Naive thymus-derived CD4-positive, alpha-beta T cell (primary cell): ENCODE results near the gene RPL19. TPM values are rescaled to one million over a fixed set of nuclear protein-coding genes. Genes with fewer than 3 reads are reported as not detected.
A peak's percentile ranks its signal among the peaks of the same experiment; 100 is the strongest.
"Not testable (repeated sequence)": the region's sequence is repeated elsewhere in the genome, so short reads cannot be mapped to it uniquely, and the experiment has no call there.

ENCODE experiments used
- ATAC-seq: fragments of 150-1000 bp; cut with Tn5 transposase; 2 replicates; pipeline ENCODE4 v1.10.0; 2021; ENCODE audit warnings: mild to moderate bottlenecking, moderate library complexity
- CTCF ChIA-PET: fragments of 350-600 bp; sonication (Branson Sonifier 250); formaldehyde crosslinking; loops from one replicate; lab custom pipeline; 2021; ENCODE audit warnings: antibody characterized with exemption; lab: Charles Lee
- POLR2A ChIA-PET: fragments of 350-600 bp; sonication (Branson Sonifier 250); formaldehyde crosslinking; loops from one replicate; lab custom pipeline; 2021; ENCODE audit warnings: antibody characterized with exemption, inconsistent platforms; lab: Charles Lee
- DNase-seq, 9 donors: peaks; one replicate each; pipeline versions ENCODE4 v3.0.0 to v3.0.0-alpha.2; 2020 to 2022; ENCODE audit warnings: mixed read lengths in 1 of 9
- H3K27ac ChIP-seq: one replicate; pipeline ENCODE4 v1.7.0; 2013; ENCODE audit warnings: mild to moderate bottlenecking, low read depth, low read length, moderate library complexity
- H3K27me3 ChIP-seq, 2 donors: one replicate each; pipeline ENCODE4 v1.7.0; 2013; ENCODE audit warnings: low read length in 2 of 2, mild to moderate bottlenecking in 2 of 2, moderate library complexity in 2 of 2; ENCODE audit not compliant: control insufficient read depth in 2 of 2, insufficient read depth in 2 of 2
- H3K36me3 ChIP-seq, 3 experiments: 1 replicate in 2 of 3; 2 replicates in 1 of 3; pipeline ENCODE4 v1.7.0; 2013; ENCODE audit warnings: low read length in 3 of 3, mild to moderate bottlenecking in 3 of 3, moderate library complexity in 1 of 3; ENCODE audit not compliant: insufficient read depth in 3 of 3, control insufficient read depth in 2 of 3
- H3K4me1 ChIP-seq, 2 donors: one replicate each; pipeline ENCODE4 v1.7.0; 2013; ENCODE audit warnings: low read length in 2 of 2, mild to moderate bottlenecking in 2 of 2, moderate library complexity in 1 of 2; ENCODE audit not compliant: control insufficient read depth in 2 of 2, insufficient read depth in 2 of 2
- H3K4me3 ChIP-seq: 2 replicates; pipeline ENCODE4 v1.7.0; 2013; ENCODE audit warnings: mild to moderate bottlenecking, low read length
- H3K9me3 ChIP-seq, 3 experiments: 1 replicate in 2 of 3; 2 replicates in 1 of 3; pipeline ENCODE4 v1.7.0; 2013; ENCODE audit warnings: low read length in 3 of 3; ENCODE audit not compliant: control insufficient read depth in 2 of 3
- H3K27ac Mint-ChIP-seq, 9 donors: one replicate each; pipeline ENCODE4 v1.8.0; 2020 to 2022; ENCODE audit warnings: mixed read lengths in 9 of 9, mild to moderate bottlenecking in 8 of 9, moderate library complexity in 5 of 9, inconsistent platforms in 2 of 9
- H3K27me3 Mint-ChIP-seq, 5 donors: one replicate each; pipeline ENCODE4 v1.8.0; 2021 to 2022; ENCODE audit warnings: mixed read lengths in 5 of 5, mild to moderate bottlenecking in 1 of 5
- H3K36me3 Mint-ChIP-seq, 5 donors: one replicate each; pipeline ENCODE4 v1.8.0; 2020 to 2022; ENCODE audit warnings: mixed read lengths in 5 of 5, mild to moderate bottlenecking in 3 of 5, inconsistent platforms in 1 of 5
- H3K4me1 Mint-ChIP-seq, 7 donors: one replicate each; pipeline ENCODE4 v1.8.0; 2020 to 2022; ENCODE audit warnings: mixed read lengths in 7 of 7, mild to moderate bottlenecking in 3 of 7, inconsistent platforms in 1 of 7
- H3K4me3 Mint-ChIP-seq, 10 donors: one replicate each; pipeline ENCODE4 v1.8.0; 2020 to 2022; ENCODE audit warnings: mild to moderate bottlenecking in 10 of 10, mixed read lengths in 10 of 10, moderate library complexity in 6 of 10, inconsistent platforms in 2 of 10
- H3K9me3 Mint-ChIP-seq, 11 donors: one replicate each; pipeline ENCODE4 v1.8.0; 2020 to 2022; ENCODE audit warnings: mixed read lengths in 11 of 11, mild to moderate bottlenecking in 4 of 11, inconsistent platforms in 1 of 11, moderate library complexity in 1 of 11
- intact Hi-C, 2 donors: fragments of 100-400 bp; cut with micrococcal nuclease; formaldehyde crosslinking; loops; one replicate each; pipeline ENCODE4 v1.15.1; 2023
- polyA plus RNA-seq, 2 donors: library from polyadenylated mRNA; unstranded; fragments of 300-500 nt; fragmentation: Illumina TruSeq; gene quantifications; one replicate each; pipeline ENCODE4 v1.2.3, GENCODE V29; 2021
- total RNA-seq, 6 experiments: library from RNA in 5 of 6; stranded (reverse) in 5 of 6; gene quantifications; 1 replicate in 5 of 6; 2 replicates in 1 of 6; pipeline ENCODE4 v1.2.3 and lab custom pipeline; 2021 to 2026

RPL19 gene
- total and polyA plus RNA-seq, 7 experiments from 2014 or later, result 1,932 to 4,957 (median 3,802) TPM

GRCh38 chr17:39243155-39243554 is 43.1 kb downstream of the RPL19 start:
- Mint-ChIP-seq H3K4me3 (no peak overlapping the region), H3K27me3 (peaks cover 0 to 4% (median 0%) of the 10 kb centered on the region in 5 donors), H3K4me1 (peaks cover 18 to 31% (median 25%) of the 10 kb centered on the region in 7 donors), H3K9me3 (no peaks in the 10 kb centered on the region), H3K27ac (no peak overlapping the region), H3K36me3 (no peaks in the 10 kb centered on the region)
- ChIA-PET POLR2A (interaction anchor here (1.4 kb wide), 1 partner anchor 34 kb away, joined by 4 read pairs; no protein-coding TSS in a partner anchor), CTCF (interaction anchor here (0.6 to 14.0 kb wide), 7 partner anchors 20 to 716 kb away, joined by 3 to 285 read pairs (median 3); no protein-coding TSS in a partner anchor)
- H3K4me1 ChIP-seq, result peaks cover 20 to 25% of the 10 kb centered on the region in 2 donors
- no peak overlapping the region for H3K27ac ChIP-seq
- intact Hi-C loops, result no loop called here
- H3K9me3 ChIP-seq, result no peaks in the 10 kb centered on the region
- ATAC-seq (no peak), DNase-seq (no peak)
- no peak overlapping the region for H3K4me3 ChIP-seq
- H3K27me3 ChIP-seq, result no peaks in the 10 kb centered on the region
- H3K36me3 ChIP-seq, result no peaks in the 10 kb centered on the region

GRCh38 chr17:39244016-39244599 is 44.0 kb downstream of the RPL19 start:
- intact Hi-C loops, result loop anchor here (1.0 to 2.0 kb wide), 4 partner anchors 9 to 261 kb away; no protein-coding TSS in a partner anchor
- no peak overlapping the region for H3K27ac ChIP-seq
- DNase-seq (no peak), ATAC-seq (no peak)
- no peaks in the 10 kb centered on the region for H3K36me3 ChIP-seq
- H3K4me1 ChIP-seq, result peaks cover 14 to 17% of the 10 kb centered on the region in 2 donors
- CTCF ChIA-PET, result interaction anchor here (0.6 to 14.0 kb wide), 19 partner anchors 8 to 661 kb away, joined by 3 to 285 read pairs (median 5); partner anchors contain the start of genes CACNB1 and RPL19
- Mint-ChIP-seq H3K9me3 (peaks cover 0 to 1% (median 0%) of the 10 kb centered on the region in 11 donors), H3K27ac (peak overlapping the region in 2 of 9 donors; percentile 12 to 46), H3K27me3 (peaks cover 0 to 4% (median 0%) of the 10 kb centered on the region in 5 donors), H3K36me3 (no peaks in the 10 kb centered on the region), H3K4me1 (peaks cover 14 to 23% (median 18%) of the 10 kb centered on the region in 7 donors), H3K4me3 (no peak overlapping the region)
- H3K27me3 ChIP-seq, result no peaks in the 10 kb centered on the region
- POLR2A ChIA-PET, result interaction anchor here (1.3 to 3.2 kb wide), 4 partner anchors 8 to 44 kb away, joined by 6 to 28 read pairs (median 12); partner anchors contain the start of gene RPL19
- H3K9me3 ChIP-seq, result no peaks in the 10 kb centered on the region
- no peak overlapping the region for H3K4me3 ChIP-seq

GRCh38 chr17:39244600-39245570 is 44.8 kb downstream of the RPL19 start:
- ChIA-PET POLR2A (interaction anchor here (0.6 to 3.2 kb wide), 5 partner anchors 9 to 70 kb away, joined by 3 to 28 read pairs (median 9); partner anchors contain the start of gene RPL19), CTCF (interaction anchor here (0.6 to 14.0 kb wide), 23 partner anchors 7 to 1653 kb away, joined by 3 to 285 read pairs (median 4); partner anchors contain the start of genes ARL5C, CACNB1 and RPL19)
- Histone ChIP-seq H3K27me3 (no peaks in the 10 kb centered on the region), H3K27ac (no peak overlapping the region), H3K9me3 (no peaks in the 10 kb centered on the region), H3K4me1 (peaks cover 6 to 10% of the 10 kb centered on the region in 2 donors), H3K36me3 (no peaks in the 10 kb centered on the region), H3K4me3 (no peak overlapping the region)
- ATAC-seq (peak; percentile 96), DNase-seq (peak; percentile 74 to 85 (median 81))
- Mint-ChIP-seq H3K27me3 (peaks cover 0 to 4% (median 0%) of the 10 kb centered on the region in 5 donors), H3K4me3 (peak overlapping the region in 5 of 10 donors; percentile 12 to 61 (median 38)), H3K4me1 (peaks cover 7 to 16% (median 11%) of the 10 kb centered on the region in 7 donors), H3K27ac (peak overlapping the region in 6 of 9 donors; percentile 5 to 87 (median 66)), H3K9me3 (peaks cover 0 to 1% (median 0%) of the 10 kb centered on the region in 11 donors), H3K36me3 (no peaks in the 10 kb centered on the region)
- intact Hi-C loops, result loop anchor here (1.0 to 2.0 kb wide), 4 partner anchors 10 to 262 kb away; no protein-coding TSS in a partner anchor

- H3K36me3 ChIP-seq, result no peaks in the 10 kb centered on the region
- ChIA-PET POLR2A (interaction anchor here (2.3 to 3.2 kb wide), 2 partner anchors 39 to 44 kb away, joined by 9 to 28 read pairs; no protein-coding TSS in a partner anchor), CTCF (interaction anchor here (2.3 to 14.0 kb wide), 3 partner anchors 31 to 46 kb away, joined by 7 to 285 read pairs (median 14); partner anchors contain the start of gene RPL19)
- no peaks in the 10 kb centered on the region for H3K9me3 ChIP-seq
- no peak overlapping the region for H3K27ac ChIP-seq
- intact Hi-C loops, result no loop called here
- no peak overlapping the region for H3K27ac Mint-ChIP-seq
- H3K4me1 ChIP-seq, result peaks cover 5 to 10% of the 10 kb centered on the region in 2 donors
- peaks cover 5 to 14% (median 10%) of the 10 kb centered on the region in 7 donors for H3K4me1 Mint-ChIP-seq
- H3K9me3 Mint-ChIP-seq, result peaks cover 0 to 1% (median 0%) of the 10 kb centered on the region in 11 donors
- no peaks in the 10 kb centered on the region for H3K36me3 Mint-ChIP-seq
- peaks cover 0 to 2% (median 0%) of the 10 kb centered on the region in 5 donors for H3K27me3 Mint-ChIP-seq
- H3K4me3 ChIP-seq, result no peak overlapping the region
- DNase-seq (no peak), ATAC-seq (no peak)
- no peak overlapping the region for H3K4me3 Mint-ChIP-seq
- H3K27me3 ChIP-seq, result no peaks in the 10 kb centered on the region
Observed at GRCh38 chr17:39246274-39246673, 46.2 kb downstream of the RPL19 start.

GRCh38 chr17:39250076-39250475 is 50.0 kb downstream of the RPL19 start:
- CTCF ChIA-PET, result interaction anchor here (0.6 kb wide), 1 partner anchor 43 kb away, joined by 3 read pairs; no protein-coding TSS in a partner anchor
- H3K27me3 ChIP-seq, H3K27ac Mint-ChIP-seq, H3K4me1 ChIP-seq, H3K9me3 Mint-ChIP-seq, DNase-seq, H3K27me3 Mint-ChIP-seq, H3K4me1 Mint-ChIP-seq, H3K9me3 ChIP-seq, H3K4me3 ChIP-seq, H3K4me3 Mint-ChIP-seq, ATAC-seq, H3K27ac ChIP-seq, intact Hi-C loops: not testable (repeated sequence)
- peaks cover 0 to 19% (median 4%) of the 10 kb centered on the region in 3 experiments for H3K36me3 ChIP-seq
- POLR2A ChIA-PET, result interaction anchor here (1.1 to 1.9 kb wide), 4 partner anchors 12 to 50 kb away, joined by 3 to 5 read pairs (median 3); partner anchors contain the start of gene RPL19
- H3K36me3 Mint-ChIP-seq, result peaks cover 3 to 13% (median 12%) of the 10 kb centered on the region in 5 donors
